ENCODE data around the gene EIF3D. TPM values are rescaled to one million over a fixed set of nuclear protein-coding genes. Genes with fewer than 3 reads are reported as not detected.

Gene EIF3D
- total and polyA plus RNA-seq, 2 of the 4 experiments (the other 2 are of a cell fraction), result 339 to 746 TPM

DNA sequence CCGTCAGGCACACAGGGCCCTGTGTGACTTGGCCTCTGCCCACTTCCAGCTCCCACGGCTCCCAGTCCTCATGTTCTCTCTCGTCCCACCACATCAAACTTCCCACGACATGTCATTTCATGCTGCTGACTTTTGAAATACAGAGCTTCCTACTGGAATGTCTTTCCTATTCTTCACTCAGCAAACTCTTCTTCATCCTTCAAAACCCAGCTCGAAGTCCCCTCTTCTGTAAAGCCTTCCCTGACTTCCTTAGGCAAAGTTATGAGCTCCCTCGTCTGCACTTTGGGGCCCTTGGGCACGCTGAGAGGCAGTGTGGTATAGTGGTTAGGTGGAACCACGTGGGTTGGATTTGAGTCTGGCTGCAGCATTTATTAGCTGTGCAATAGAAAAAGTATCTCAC is 37.8 kb upstream of the EIF3D start:
- no peaks in the 10 kb centered on the region for H4K20me1 ChIP-seq (ENCODE audit: insufficient read depth, low read length)
- H2BK5ac ChIP-seq (ENCODE audit: low read depth, low read length, poor library complexity, severe bottlenecking), result no peak overlapping the region
- no peak for DNase-seq
- peaks cover 20% of the 10 kb centered on the region for H3K27me3 ChIP-seq (ENCODE audit: control insufficient read depth, insufficient read depth, low read length)
- H3K4me3 ChIP-seq (ENCODE audit: insufficient read depth, low read depth, low read length), result no peak overlapping the region
- no peaks in the 10 kb centered on the region for H3K9me3 ChIP-seq (ENCODE audit: control insufficient read depth, insufficient read depth, low read length)
- no peak overlapping the region for H4K91ac ChIP-seq (ENCODE audit: insufficient read depth, low read depth, low read length)
- no peak overlapping the region for H3K18ac ChIP-seq (ENCODE audit: low read depth, low read length)
- peaks cover 5% of the 10 kb centered on the region for H3K4me1 ChIP-seq (ENCODE audit: control insufficient read depth, insufficient read depth, low read length)
- H4K5ac ChIP-seq (ENCODE audit: low read depth, low read length), result no peak overlapping the region
- ATAC-seq (ENCODE audit: low read depth), result no peak
- BruUV-seq (replicated peaks), result no TSS peak
- H2BK15ac ChIP-seq (ENCODE audit: low read depth, low read length), result no peak overlapping the region
- H3K9ac ChIP-seq (ENCODE audit: low read depth, low read length), result no peak overlapping the region
- H3K56ac ChIP-seq (ENCODE audit: extremely low read depth, insufficient read depth, low read length), result no peak overlapping the region
- H2AK5ac ChIP-seq (ENCODE audit: low read depth, low read length), result no peak overlapping the region
- H4K8ac ChIP-seq (ENCODE audit: low read depth in 2 of 2, low read length in 2 of 2), result no peak overlapping the region
- H2AK9ac ChIP-seq (replicated peaks; ENCODE audit: low read depth, low read length, poor library complexity), result no peak overlapping the region
- no peak overlapping the region for H3K4ac ChIP-seq (ENCODE audit: low read depth, low read length)
- H3K14ac ChIP-seq (replicated peaks; ENCODE audit: low read depth, low read length), result no peak overlapping the region
- intact Hi-C loops (cut with micrococcal nuclease), result no loop called here
- in situ Hi-C loops (cut with MboI; ENCODE audit: low sequenced_read_pairs), result no loop called here
- no peak overlapping the region for H3K23ac ChIP-seq (ENCODE audit: low read depth, low read length)
- dilution Hi-C loops (cut with HindIII; ENCODE audit: low sequenced_read_pairs, unreplicated experiment), result no loop called here
- H3K36me3 ChIP-seq (ENCODE audit: control insufficient read depth, insufficient read depth, low read length), result no peaks in the 10 kb centered on the region
- ChIA-PET POLR2A (ENCODE audit: unreplicated experiment) (no interaction called here), CTCF (no interaction called here)
- no peak overlapping the region for H2AFZ ChIP-seq (replicated peaks; ENCODE audit: low read length, poor library complexity)
- WGBS, 2 experiments (ENCODE audit: extremely low coverage in 2 of 2, insufficient read length in 1 of 2), result 49% methylated on average over 4 of the region's 8 CpGs; no CpG with 5 or more reads in 1 of the 2 experiments
- peaks cover 9% of the 10 kb centered on the region for H3K9me1 ChIP-seq (ENCODE audit: insufficient read depth, low read length)
- no peaks in the 10 kb centered on the region for H3K79me1 ChIP-seq (ENCODE audit: low read depth in 1 of 2, low read length in 2 of 2)
- H2BK120ac ChIP-seq (ENCODE audit: low read depth, low read length), result no peak overlapping the region
- no peak for TF ChIP-seq RAD21 (IDR thresholded peaks at IDR 0.05; ENCODE audit: low read length)
- TF ChIP-seq SMC3 (IDR thresholded peaks at IDR 0.05; ENCODE audit: low read depth, low read length), result no peak
- no peak for TF ChIP-seq FOS (IDR thresholded peaks at IDR 0.05; ENCODE audit: low read depth, low read length)
- TF ChIP-seq, protein P1, sequence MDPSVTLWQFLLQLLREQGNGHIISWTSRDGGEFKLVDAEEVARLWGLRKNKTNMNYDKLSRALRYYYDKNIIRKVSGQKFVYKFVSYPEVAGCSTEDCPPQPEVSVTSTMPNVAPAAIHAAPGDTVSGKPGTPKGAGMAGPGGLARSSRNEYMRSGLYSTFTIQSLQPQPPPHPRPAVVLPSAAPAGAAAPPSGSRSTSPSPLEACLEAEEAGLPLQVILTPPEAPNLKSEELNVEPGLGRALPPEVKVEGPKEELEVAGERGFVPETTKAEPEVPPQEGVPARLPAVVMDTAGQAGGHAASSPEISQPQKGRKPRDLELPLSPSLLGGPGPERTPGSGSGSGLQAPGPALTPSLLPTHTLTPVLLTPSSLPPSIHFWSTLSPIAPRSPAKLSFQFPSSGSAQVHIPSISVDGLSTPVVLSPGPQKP (IDR thresholded peaks at IDR 0.05; ENCODE audit: borderline replicate concordance, low read depth, low read length), result no peak
- TF ChIP-seq CTCF (conservative IDR thresholded peaks at IDR 0.05; ENCODE audit: low read depth, low read length), result no peak
- no peak for TF ChIP-seq NFE2L2 (IDR thresholded peaks at IDR 0.05; ENCODE audit: low read depth, low read length)
- no peak for TF ChIP-seq MAZ (IDR thresholded peaks at IDR 0.05; ENCODE audit: borderline replicate concordance, low read depth, low read length)
- TF ChIP-seq USF2 (IDR thresholded peaks at IDR 0.05; ENCODE audit: low read depth, low read length), result no peak
- TF ChIP-seq RFX5 (IDR thresholded peaks at IDR 0.05; ENCODE audit: low read depth, low read length), result no peak
- no peak for TF ChIP-seq CHD1 (IDR thresholded peaks at IDR 0.05; ENCODE audit: low read depth, low read length)
- no peak for TF ChIP-seq MXI1 (IDR thresholded peaks at IDR 0.05; ENCODE audit: borderline replicate concordance, low read depth, low read length)
- TF ChIP-seq BHLHE40 (IDR thresholded peaks at IDR 0.05; ENCODE audit: low read depth, low read length), result no peak
- no peak for TF ChIP-seq MAFK (IDR thresholded peaks at IDR 0.05; ENCODE audit: low read depth, low read length)
- no peak for TF ChIP-seq RCOR1 (IDR thresholded peaks at IDR 0.05; ENCODE audit: insufficient replicate concordance, low read length)
- TF ChIP-seq POLR2A (IDR thresholded peaks at IDR 0.05; ENCODE audit: low read depth, low read length), result no peak
- no peak for TF ChIP-seq CEBPB (IDR thresholded peaks at IDR 0.05; ENCODE audit: low read depth, low read length)
- no peak overlapping the region for H2BK20ac ChIP-seq (ENCODE audit: low read depth, low read length)
- no peak overlapping the region for H3K4me2 ChIP-seq (ENCODE audit: low read depth, low read length)
- no peak overlapping the region for H3K27ac ChIP-seq (ENCODE audit: insufficient read depth, low read length)

All from IMR-90 (cell line).